ENCODE results near the gene DMC1. TPM values are rescaled to one million over a fixed set of nuclear protein-coding genes. Genes with fewer than 3 reads are reported as not detected.
A peak's percentile ranks its signal among the peaks of the same experiment; 100 is the strongest.

Gene DMC1
- total and polyA plus RNA-seq, 2 of the 13 experiments (the other 11 are each of a cell fraction or from before 2014, with no cell fraction given), result 0.82 TPM; not detected in 1

DNA sequence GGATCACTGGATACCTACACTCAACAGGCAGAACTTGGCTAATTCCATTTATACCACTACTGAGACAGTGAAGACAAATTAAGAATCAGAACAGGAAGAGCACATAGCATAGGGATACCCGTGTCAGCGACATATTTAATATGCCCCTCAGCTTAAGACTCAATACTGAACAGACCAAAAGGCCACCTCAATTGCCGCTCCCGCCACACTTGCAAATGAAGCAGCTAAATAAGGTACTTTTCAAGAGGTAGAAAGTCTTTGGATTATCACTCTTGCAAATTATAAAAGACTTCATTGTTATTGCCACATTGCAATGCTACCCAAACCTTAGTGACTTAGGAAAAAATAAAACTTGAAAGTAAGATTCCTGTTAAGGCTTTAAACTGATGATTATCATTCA lies 67.0 kb downstream of the DMC1 start:
- CTCF ChIA-PET (ENCODE audit: low intra/inter-chr PET ratio, low total read pairs), result no interaction called here
- Histone ChIP-seq H3K27ac (ENCODE audit: extremely low read length, insufficient read depth, low read length) (no peak overlapping the region), H3K27me3 (ENCODE audit: control insufficient read depth in 1 of 2, insufficient read depth in 2 of 2, low read length in 2 of 2) (no peaks in the 10 kb centered on the region; a peak in 1 of 5 replicates), H3K4me3 (replicated peaks in 1 of 3; ENCODE audit: insufficient read depth in 1 of 3, low read depth in 2 of 3, low read length in 3 of 3) (peak overlapping the region in 2 of 3 experiments; percentile 93 to 96; a peak in 4 of 6 replicates), H3K9ac (ENCODE audit: insufficient read depth, low read depth, low read length) (no peak overlapping the region), H3K9me3 (ENCODE audit: low read length) (no peaks in the 10 kb centered on the region), H4K20me1 (ENCODE audit: insufficient read depth, low read length) (peaks cover 46% of the 10 kb centered on the region), H2AFZ (ENCODE audit: low read length) (no peak overlapping the region), H3K79me2 (ENCODE audit: insufficient read depth, low read length) (peaks cover 70% of the 10 kb centered on the region), H3K36me3 (replicated peaks in 1 of 2; ENCODE audit: control insufficient read depth in 1 of 2, insufficient read depth in 2 of 2, low read length in 2 of 2) (peaks cover 13 to 41% of the 10 kb centered on the region in 2 experiments), H3K4me1 (ENCODE audit: insufficient read depth, low read length) (peaks cover 64% of the 10 kb centered on the region), H3K4me2 (ENCODE audit: low read depth, low read length) (peak overlapping the region; percentile 93)
- FAIRE-seq (no peak), ATAC-seq (no peak), DNase-seq (ENCODE audit: low spot score) (no peak)
- WGBS (ENCODE audit: low lambda C conversion rate), result 83% methylated on average over 4 of the region's 4 CpGs
- intact Hi-C loops (cut with micrococcal nuclease; ENCODE audit: unreplicated experiment), result no loop called here
- no TSS peak for BruUV-seq (replicated peaks)
- in situ Hi-C loops (cut with HindIII; ENCODE audit: extremely low pct_ligation_motif_present, low pct_unique_long_range_greater_than_20kb), result no loop called here
- TF ChIP-seq POLR2G (IDR thresholded peaks at IDR 0.05; ENCODE audit: low read depth, low read length), result 0 out of 2 replicates have a peak, but pooled peaks have one; percentile 16
- no peak for TF ChIP-seq MATR3 (CRISPR knock-in tag; IDR thresholded peaks at IDR 0.05)
- POLR2A ChIA-PET, result interaction anchor here (2.8 kb wide), 1 partner anchor 12 kb away, joined by 16 read pairs; no protein-coding TSS in a partner anchor

DNA sequence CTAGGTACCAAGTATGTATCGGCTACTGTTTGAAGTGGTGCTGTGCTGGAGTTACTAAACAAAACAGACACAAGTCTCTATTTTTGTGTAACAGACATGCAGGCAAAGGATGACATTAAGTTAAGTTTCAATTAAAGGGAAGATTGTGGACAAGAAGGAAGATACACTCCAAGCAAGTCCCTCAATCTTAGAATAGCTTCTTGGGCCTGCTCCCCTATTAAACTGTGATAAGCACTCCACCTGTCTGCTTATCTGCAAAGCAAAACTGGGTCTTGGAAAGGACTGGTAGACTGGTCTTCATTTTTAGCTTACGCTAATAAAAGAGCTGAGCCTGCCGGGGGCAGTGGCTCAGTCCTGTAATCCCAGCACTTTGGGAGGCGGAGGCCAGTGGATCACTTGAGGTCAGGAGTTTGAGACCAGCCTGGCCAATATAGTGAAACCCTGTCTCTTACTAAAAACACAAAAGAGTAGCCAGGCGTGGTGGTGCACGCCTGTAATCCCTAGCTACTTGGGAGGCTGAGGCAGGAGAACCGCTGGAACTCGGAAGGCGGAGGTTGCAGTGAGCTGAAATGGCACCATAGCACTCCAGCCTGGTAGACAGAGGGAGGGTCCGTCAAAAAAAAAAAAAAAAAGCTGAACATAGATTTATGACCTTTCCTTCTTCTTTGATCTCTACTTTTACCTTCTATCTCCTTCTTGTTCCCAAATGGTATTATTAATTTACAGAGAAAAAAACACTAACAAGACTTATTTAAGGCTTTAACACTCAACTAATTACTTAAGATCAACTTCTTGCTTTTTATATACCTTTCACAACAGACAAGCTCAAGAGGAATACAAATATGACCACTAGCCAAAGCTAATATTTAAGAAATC lies 67.9 kb downstream of the DMC1 start:
- no TSS peak for BruUV-seq (replicated peaks)
- TF ChIP-seq, protein P1, sequence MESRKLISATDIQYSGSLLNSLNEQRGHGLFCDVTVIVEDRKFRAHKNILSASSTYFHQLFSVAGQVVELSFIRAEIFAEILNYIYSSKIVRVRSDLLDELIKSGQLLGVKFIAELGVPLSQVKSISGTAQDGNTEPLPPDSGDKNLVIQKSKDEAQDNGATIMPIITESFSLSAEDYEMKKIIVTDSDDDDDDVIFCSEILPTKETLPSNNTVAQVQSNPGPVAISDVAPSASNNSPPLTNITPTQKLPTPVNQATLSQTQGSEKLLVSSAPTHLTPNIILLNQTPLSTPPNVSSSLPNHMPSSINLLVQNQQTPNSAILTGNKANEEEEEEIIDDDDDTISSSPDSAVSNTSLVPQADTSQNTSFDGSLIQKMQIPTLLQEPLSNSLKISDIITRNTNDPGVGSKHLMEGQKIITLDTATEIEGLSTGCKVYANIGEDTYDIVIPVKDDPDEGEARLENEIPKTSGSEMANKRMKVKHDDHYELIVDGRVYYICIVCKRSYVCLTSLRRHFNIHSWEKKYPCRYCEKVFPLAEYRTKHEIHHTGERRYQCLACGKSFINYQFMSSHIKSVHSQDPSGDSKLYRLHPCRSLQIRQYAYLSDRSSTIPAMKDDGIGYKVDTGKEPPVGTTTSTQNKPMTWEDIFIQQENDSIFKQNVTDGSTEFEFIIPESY (CRISPR knock-in tag; IDR thresholded peaks at IDR 0.05), result 0 out of 2 replicates have a peak, but pooled peaks have one; percentile 21
- TF ChIP-seq ZNF460 (CRISPR knock-in tag; IDR thresholded peaks at IDR 0.05; ENCODE audit: borderline replicate concordance) (peak; percentile 68), ZMYM3 (CRISPR knock-in tag; IDR thresholded peaks at IDR 0.05) (peak; percentile 45; the same call in 1 of the 2 replicates), RBFOX2 (IDR thresholded peaks at IDR 0.05; ENCODE audit: low read depth, low read length) (peak; percentile 53; the same call in 1 of the 2 replicates), CREB1 (IDR thresholded peaks at IDR 0.05) (no peak), CREB1 (CRISPR knock-in tag; IDR thresholded peaks at IDR 0.05) (no peak), ADNP (CRISPR knock-in tag; IDR thresholded peaks at IDR 0.05) (0 out of 2 replicates have a peak, but pooled peaks have one; percentile 39), ZNF629 (CRISPR knock-in tag; conservative IDR thresholded peaks at IDR 0.05) (peak; percentile 56)
- TF ChIP-seq, protein P2, sequence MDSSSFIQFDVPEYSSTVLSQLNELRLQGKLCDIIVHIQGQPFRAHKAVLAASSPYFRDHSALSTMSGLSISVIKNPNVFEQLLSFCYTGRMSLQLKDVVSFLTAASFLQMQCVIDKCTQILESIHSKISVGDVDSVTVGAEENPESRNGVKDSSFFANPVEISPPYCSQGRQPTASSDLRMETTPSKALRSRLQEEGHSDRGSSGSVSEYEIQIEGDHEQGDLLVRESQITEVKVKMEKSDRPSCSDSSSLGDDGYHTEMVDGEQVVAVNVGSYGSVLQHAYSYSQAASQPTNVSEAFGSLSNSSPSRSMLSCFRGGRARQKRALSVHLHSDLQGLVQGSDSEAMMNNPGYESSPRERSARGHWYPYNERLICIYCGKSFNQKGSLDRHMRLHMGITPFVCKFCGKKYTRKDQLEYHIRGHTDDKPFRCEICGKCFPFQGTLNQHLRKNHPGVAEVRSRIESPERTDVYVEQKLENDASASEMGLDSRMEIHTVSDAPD (CRISPR knock-in tag; IDR thresholded peaks at IDR 0.05), result no peak
- no peak for FAIRE-seq
- Histone ChIP-seq H3K9me3 (ENCODE audit: low read length) (no peaks in the 10 kb centered on the region), H3K27me3 (ENCODE audit: control insufficient read depth in 1 of 2, insufficient read depth in 2 of 2, low read length in 2 of 2) (no peaks in the 10 kb centered on the region; a peak in 1 of 5 replicates), H3K9ac (ENCODE audit: insufficient read depth, low read depth, low read length) (no peak overlapping the region), H4K20me1 (ENCODE audit: insufficient read depth, low read length) (peaks cover 46% of the 10 kb centered on the region), H3K79me2 (ENCODE audit: insufficient read depth, low read length) (peaks cover 73% of the 10 kb centered on the region), H3K36me3 (replicated peaks in 1 of 2; ENCODE audit: control insufficient read depth in 1 of 2, insufficient read depth in 2 of 2, low read length in 2 of 2) (peaks cover 13 to 51% of the 10 kb centered on the region in 2 experiments), H3K4me3 (replicated peaks in 1 of 3; ENCODE audit: insufficient read depth in 1 of 3, low read depth in 2 of 3, low read length in 3 of 3) (no peak overlapping the region; a peak in 1 of 6 replicates), H3K4me1 (ENCODE audit: insufficient read depth, low read length) (peaks cover 55% of the 10 kb centered on the region), H3K27ac (ENCODE audit: extremely low read length, insufficient read depth, low read length) (no peak overlapping the region), H2AFZ (ENCODE audit: low read length) (no peak overlapping the region), H3K4me2 (ENCODE audit: low read depth, low read length) (peak overlapping the region; percentile 93)
- in situ Hi-C loops (cut with HindIII; ENCODE audit: extremely low pct_ligation_motif_present, low pct_unique_long_range_greater_than_20kb), result no loop called here
- intact Hi-C loops (cut with micrococcal nuclease; ENCODE audit: unreplicated experiment), result no loop called here
- CTCF ChIA-PET (ENCODE audit: low intra/inter-chr PET ratio, low total read pairs), result no interaction called here
- POLR2A ChIA-PET, result interaction anchor here (1.0 to 2.8 kb wide), 2 partner anchors 11 to 56 kb away, joined by 3 to 16 read pairs; no protein-coding TSS in a partner anchor
- DNase-seq (ENCODE audit: low spot score), result no peak
- WGBS (ENCODE audit: low lambda C conversion rate), result 92% methylated on average over 10 of the region's 10 CpGs
- ATAC-seq, result no peak
